Pancreas (tissue), 10 donors: ENCODE results near the gene CDH4. TPM values are rescaled to one million over a fixed set of nuclear protein-coding genes. Genes with fewer than 3 reads are reported as not detected.
"Not testable (repeated sequence)": the region's sequence is repeated elsewhere in the genome, so short reads cannot be mapped to it uniquely, and the experiment has no call there.

Experiments
- ATAC-seq, 4 donors: fragments of 200-7000 bp; cut with Tn5 transposase; one replicate each; pipeline versions ENCODE4 v1.8.0 to v1.9.1; 2020; ENCODE audit warnings: mild to moderate bottlenecking in 4 of 4, moderate library complexity in 4 of 4
- DNase-seq, 6 donors: peaks; one replicate each; pipeline ENCODE4 v3.0.0-alpha.2; 2020
- FAIRE-seq: peaks from 2 replicates; lab custom pipeline; 2012; peaks lifted over from hg19 to GRCh38; lab: Jason Lieb, UNC
- H3K27ac ChIP-seq, 4 donors: fragments of 200-600 bp; sonication (generic); 1 replicate in 3 of 4; 2 replicates in 1 of 4; pipeline versions ENCODE4 v1.5.0 to v1.8.0; 2020
- H3K27me3 ChIP-seq, 4 donors: fragments of 200-600 bp; one replicate each; pipeline ENCODE4 v1.8.0; 2021
- H3K36me3 ChIP-seq, 3 donors: fragments of 200-600 bp; sonication (generic) in 1 of 3; one replicate each; pipeline versions ENCODE4 v1.5.0 to v1.8.0; 2020 to 2021
- H3K4me1 ChIP-seq, 3 donors: fragments of 200-600 bp; one replicate each; pipeline ENCODE4 v1.8.0; 2021
- H3K4me3 ChIP-seq, 4 donors: fragments of 200-600 bp; sonication (generic) in 2 of 4; one replicate each; pipeline versions ENCODE4 v1.5.0 to v1.8.0; 2020 to 2021
- H3K9me3 ChIP-seq, 4 donors: fragments of 200-600 bp; one replicate each; pipeline ENCODE4 v1.8.0; 2021
- CTCF ChIP-seq, 4 donors: fragments of 200-600 bp; sonication (generic) in 3 of 4; IDR thresholded peaks; one replicate each; pipeline versions ENCODE4 v1.5.0 to v1.8.0; 2021; ENCODE audit warnings: antibody characterized with exemption in 4 of 4
- WGBS, 2 donors: extraction: QIAGEN DNeasy Blood & Tissue Kit; methylation state at CpG; one replicate each; pipeline ENCODE4 v1.1.7; 2013; 5-methylcytosine and 5-hydroxymethylcytosine counted together
- intact Hi-C, 3 donors: fragments of 100-400 bp; cut with DNase I; formaldehyde crosslinking; loops; one replicate each; pipeline versions ENCODE4 v1.11.1 to v1.14.2; 2022
- polyA plus RNA-seq, 2 donors: library from polyadenylated mRNA; stranded (reverse); fragments of 200-250 nt; gene quantifications; one replicate each; pipeline ENCODE4 v1.2.3, GENCODE V29; 2013
- total RNA-seq, 6 donors: library from RNA; stranded (reverse); fragmentation: NEBNext Ultra II Directional in 4 of 6; extraction: Animal tissue kit (Norgen Biotek cat#: 25700) in 4 of 6; gene quantifications; one replicate each; pipeline versions ENCODE4 v1.2.1 to v1.2.4, GENCODE V29; 2021 to 2023
- donor health status: healthy with polysubstance abuse.
- donor health status: DM: no; HTN: no; CAD: no; lungs with moderate emphysema.
- donor health status: DM: no; HTN: no; CAD: no.
- donor health status: control.
- donor health status: control.
- donor health status: Bipolar disorder and iron deficiency.
- donor health status: DM: yes; HTN: yes; CAD: no.
- donor health status: DM: no; HTN: no; CAD: no.
- donor health status: DM: no; HTN: no; CAD: no.
- donor health status: DM: yes; HTN: yes; CAD: no.

Gene CDH4
- total and polyA plus RNA-seq, 8 donors: 0.04 to 1.4 (median 0.27) TPM

GRCh38 chr20:61450549-61450948 is 198.5 kb downstream of the CDH4 start:
- TF ChIP-seq CTCF (IDR thresholded peaks at IDR 0.05): no peak
- DNase-seq (no peak), FAIRE-seq (no peak), ATAC-seq (no peak)
- no peaks in the 10 kb centered on the region for H3K4me1 ChIP-seq
- 68 to 74% methylated on average over 6 of the region's 6 CpGs for WGBS, 2 donors
- H3K4me3 ChIP-seq: no peak overlapping the region
- intact Hi-C loops: no loop called here
- no peak overlapping the region for H3K27ac ChIP-seq
- no peaks in the 10 kb centered on the region for H3K9me3 ChIP-seq
- no peaks in the 10 kb centered on the region for H3K36me3 ChIP-seq
- peaks cover 0 to 5% (median 2%) of the 10 kb centered on the region in 4 donors for H3K27me3 ChIP-seq

GRCh38 chr20:61451009-61451408 is 198.9 kb downstream of the CDH4 start:
- 77 to 86% methylated on average over 10 of the region's 10 CpGs for WGBS, 2 donors
- H3K9me3 ChIP-seq: no peaks in the 10 kb centered on the region
- DNase-seq (no peak), FAIRE-seq (no peak), ATAC-seq (no peak)
- no peak for TF ChIP-seq CTCF (IDR thresholded peaks at IDR 0.05)
- H3K36me3 ChIP-seq: no peaks in the 10 kb centered on the region
- intact Hi-C loops: no loop called here
- H3K4me1 ChIP-seq: no peaks in the 10 kb centered on the region
- peaks cover 0 to 5% (median 2%) of the 10 kb centered on the region in 4 donors for H3K27me3 ChIP-seq
- no peak overlapping the region for H3K27ac ChIP-seq
- H3K4me3 ChIP-seq: no peak overlapping the region

GRCh38 chr20:61451953-61452352 is 199.9 kb downstream of the CDH4 start:
- DNase-seq (no peak), FAIRE-seq (no peak), ATAC-seq (no peak)
- 65 to 74% methylated on average over 8 of the region's 8 CpGs for WGBS, 2 donors
- H3K9me3 ChIP-seq: no peaks in the 10 kb centered on the region
- no peak for TF ChIP-seq CTCF (IDR thresholded peaks at IDR 0.05)
- no peak overlapping the region for H3K4me3 ChIP-seq
- no peaks in the 10 kb centered on the region for H3K4me1 ChIP-seq
- H3K36me3 ChIP-seq: no peaks in the 10 kb centered on the region
- peaks cover 0 to 5% (median 2%) of the 10 kb centered on the region in 4 donors for H3K27me3 ChIP-seq
- intact Hi-C loops: no loop called here
- no peak overlapping the region for H3K27ac ChIP-seq

GRCh38 chr20:61453219-61453618 is 201.2 kb downstream of the CDH4 start:
- Histone ChIP-seq H3K27me3 (peaks cover 0 to 3% (median under 1%) of the 10 kb centered on the region in 4 donors), H3K4me3 (no peak overlapping the region), H3K27ac (no peak overlapping the region), H3K4me1 (no peaks in the 10 kb centered on the region), H3K9me3 (no peaks in the 10 kb centered on the region), H3K36me3 (no peaks in the 10 kb centered on the region)
- intact Hi-C loops: no loop called here
- DNase-seq: no peak
- ATAC-seq: no peak
- WGBS, 2 donors: 56 to 67% methylated on average over 7 of the region's 7 CpGs
- no peak for FAIRE-seq
- TF ChIP-seq CTCF (IDR thresholded peaks at IDR 0.05): no peak

GRCh38 chr20:61453623-61454022 is 201.6 kb downstream of the CDH4 start:
- not testable (repeated sequence) for FAIRE-seq

More at GRCh38 chr20:61453623-61454022, 201.6 kb downstream of the CDH4 start:
- H3K27ac ChIP-seq, DNase-seq, H3K4me1 ChIP-seq, intact Hi-C loops, H3K9me3 ChIP-seq, H3K36me3 ChIP-seq, H3K4me3 ChIP-seq, ATAC-seq, H3K27me3 ChIP-seq: not testable (repeated sequence)
- 66% methylated on average over 3 of the region's 3 CpGs for WGBS, 2 donors
